Uterus (tissue), 2 donors: ENCODE results near the gene IL1RAP.

Experiments used
- CTCF ChIP-seq, 4 experiments: fragments of 200-600 bp in 2 of 4; fragments of 450-650 bp in 2 of 4; sonication (generic) in 2 of 4; IDR thresholded peaks; one replicate each; pipeline ENCODE4 v1.5.1; 2016 to 2019; ENCODE audit warnings: antibody characterized with exemption in 4 of 4, mild to moderate bottlenecking in 2 of 4, moderate library complexity in 1 of 4
- POLR2A ChIP-seq, 2 donors: fragments of 450-650 bp; IDR thresholded peaks; one replicate each; pipeline ENCODE4 v1.6.1; 2016; ENCODE audit warnings: antibody characterized with exemption in 2 of 2, mild to moderate bottlenecking in 1 of 2, moderate library complexity in 1 of 2

GRCh38 chr3:190680691-190681090, 166.8 kb downstream of the IL1RAP start:
- no peak for TF ChIP-seq CTCF (IDR thresholded peaks at IDR 0.05)
- TF ChIP-seq POLR2A (IDR thresholded peaks at IDR 0.05), result no peak
